Thyroid gland (tissue), 4 donors: ENCODE measurements around the gene TEKT3.

Experiments
- CTCF ChIP-seq, 6 experiments: fragments of 200-600 bp in 3 of 6; fragments of 450-650 bp in 3 of 6; sonication (generic) in 3 of 6; IDR thresholded peaks; one replicate each; pipeline ENCODE4 v1.5.1; 2016 to 2019; ENCODE audit warnings: antibody characterized with exemption in 6 of 6, mild to moderate bottlenecking in 2 of 6, inconsistent platforms in 1 of 6, moderate library complexity in 1 of 6
- POLR2A ChIP-seq, 2 donors: fragments of 450-650 bp; IDR thresholded peaks; one replicate each; pipeline ENCODE4 v1.6.1; 2017; ENCODE audit warnings: antibody characterized with exemption in 2 of 2, mild to moderate bottlenecking in 2 of 2, moderate library complexity in 1 of 2

- TF ChIP-seq CTCF (IDR thresholded peaks at IDR 0.05) (no peak), POLR2A (IDR thresholded peaks at IDR 0.05) (no peak)
Measured at GRCh38 chr17:15381707-15382106, 40.3 kb upstream of the TEKT3 start.
